Suprapubic skin (tissue), 3 donors: ENCODE data around the gene TGFB3.

Source experiments
- POLR2A ChIP-seq, 2 donors: fragments of 450-650 bp; IDR thresholded peaks; one replicate each; pipeline ENCODE4 v1.6.1; 2017; ENCODE audit warnings: antibody characterized with exemption in 2 of 2, mild to moderate bottlenecking in 2 of 2, moderate library complexity in 2 of 2
- TF ChIP-seq, protein P1 (sequence below), 2 donors: fragments of 200-600 bp in 1 of 2; fragments of 450-650 bp in 1 of 2; sonication (generic) in 1 of 2; IDR thresholded peaks; one replicate each; pipeline ENCODE4 v1.5.1; 2016 to 2019; ENCODE audit warnings: antibody characterized with exemption in 2 of 2, mild to moderate bottlenecking in 1 of 2, moderate library complexity in 1 of 2

DNA sequence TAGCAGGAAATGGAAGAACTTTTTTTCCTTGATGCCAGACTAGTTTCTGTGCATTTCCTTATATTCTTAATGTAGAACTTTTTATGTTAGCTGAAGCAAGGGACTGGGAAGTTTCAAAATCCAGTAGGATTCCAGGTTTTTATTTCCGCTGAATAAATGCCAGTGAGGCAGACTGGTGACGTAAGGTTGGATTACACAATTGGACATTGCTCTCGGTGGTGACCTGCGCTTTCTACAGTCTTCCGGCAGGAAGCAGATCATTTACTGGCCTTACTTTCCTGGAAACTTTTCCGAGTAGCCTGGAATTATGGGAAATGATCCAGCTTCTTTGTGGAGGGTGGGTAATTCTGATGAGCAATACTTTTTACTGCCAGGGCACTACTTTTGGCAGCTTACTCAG lies 7.3 kb upstream of the TGFB3 start:
- TF ChIP-seq, protein P1, sequence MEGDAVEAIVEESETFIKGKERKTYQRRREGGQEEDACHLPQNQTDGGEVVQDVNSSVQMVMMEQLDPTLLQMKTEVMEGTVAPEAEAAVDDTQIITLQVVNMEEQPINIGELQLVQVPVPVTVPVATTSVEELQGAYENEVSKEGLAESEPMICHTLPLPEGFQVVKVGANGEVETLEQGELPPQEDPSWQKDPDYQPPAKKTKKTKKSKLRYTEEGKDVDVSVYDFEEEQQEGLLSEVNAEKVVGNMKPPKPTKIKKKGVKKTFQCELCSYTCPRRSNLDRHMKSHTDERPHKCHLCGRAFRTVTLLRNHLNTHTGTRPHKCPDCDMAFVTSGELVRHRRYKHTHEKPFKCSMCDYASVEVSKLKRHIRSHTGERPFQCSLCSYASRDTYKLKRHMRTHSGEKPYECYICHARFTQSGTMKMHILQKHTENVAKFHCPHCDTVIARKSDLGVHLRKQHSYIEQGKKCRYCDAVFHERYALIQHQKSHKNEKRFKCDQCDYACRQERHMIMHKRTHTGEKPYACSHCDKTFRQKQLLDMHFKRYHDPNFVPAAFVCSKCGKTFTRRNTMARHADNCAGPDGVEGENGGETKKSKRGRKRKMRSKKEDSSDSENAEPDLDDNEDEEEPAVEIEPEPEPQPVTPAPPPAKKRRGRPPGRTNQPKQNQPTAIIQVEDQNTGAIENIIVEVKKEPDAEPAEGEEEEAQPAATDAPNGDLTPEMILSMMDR (IDR thresholded peaks at IDR 0.05) = no peak
- TF ChIP-seq POLR2A (IDR thresholded peaks at IDR 0.05) = no peak
